ENCODE measurements around the gene SSR2.

Gene SSR2

GRCh38 chr1:156025876-156026275, 5.1 kb upstream of the SSR2 start:
- Mint-ChIP-seq H3K4me3 (no peak overlapping the region), H3K4me1 (peaks cover 5% of the 10 kb centered on the region), H3K27me3 (no peaks in the 10 kb centered on the region), H3K36me3 (ENCODE audit: insufficient read depth) (no peaks in the 10 kb centered on the region), H3K9me3 (no peaks in the 10 kb centered on the region), H3K27ac (ENCODE audit: low read depth) (no peak overlapping the region)
- DNase-seq (ENCODE audit: low spot score in 2 of 2) (no peak), ATAC-seq (replicated peaks; ENCODE audit: extremely low read depth, poor library complexity, severe bottlenecking) (peak; percentile 36)

GRCh38 chr1:156024801-156025200, 4.0 kb upstream of the SSR2 start:
- no peaks in the 10 kb centered on the region for H3K27me3 Mint-ChIP-seq
- peaks cover 5% of the 10 kb centered on the region for H3K36me3 Mint-ChIP-seq (ENCODE audit: insufficient read depth)
- no peak overlapping the region for H3K4me3 Mint-ChIP-seq
- H3K9me3 Mint-ChIP-seq: no peaks in the 10 kb centered on the region
- DNase-seq (ENCODE audit: low spot score in 2 of 2) (no peak), ATAC-seq (replicated peaks; ENCODE audit: extremely low read depth, poor library complexity, severe bottlenecking) (no peak)
- H3K4me1 Mint-ChIP-seq: peaks cover 11% of the 10 kb centered on the region
- no peak overlapping the region for H3K27ac Mint-ChIP-seq (ENCODE audit: low read depth)

GRCh38 chr1:156021954-156022353, 1.2 kb upstream of the SSR2 start:
- H3K36me3 Mint-ChIP-seq (ENCODE audit: insufficient read depth): peaks cover 28% of the 10 kb centered on the region
- ATAC-seq (replicated peaks; ENCODE audit: extremely low read depth, poor library complexity, severe bottlenecking) (no peak), DNase-seq (ENCODE audit: low spot score in 2 of 2) (no peak)
- H3K27ac Mint-ChIP-seq (ENCODE audit: low read depth): no peak overlapping the region
- no peaks in the 10 kb centered on the region for H3K9me3 Mint-ChIP-seq
- peak overlapping the region; percentile 94 for H3K4me3 Mint-ChIP-seq
- no peaks in the 10 kb centered on the region for H3K27me3 Mint-ChIP-seq
- H3K4me1 Mint-ChIP-seq: peaks cover 27% of the 10 kb centered on the region

- DNase-seq (ENCODE audit: low spot score in 2 of 2): no peak
- no peaks in the 10 kb centered on the region for H3K27me3 Mint-ChIP-seq
- H3K27ac Mint-ChIP-seq (ENCODE audit: low read depth): peak overlapping the region; percentile 90
These were observed 310 bp upstream of the SSR2 start for GRCh38 chr1:156021093-156021428.

GRCh38 chr1:156019946-156020292, 832 bp downstream of the SSR2 start:
- Mint-ChIP-seq H3K4me1 (peaks cover 27% of the 10 kb centered on the region), H3K4me3 (peak overlapping the region; percentile 94), H3K36me3 (ENCODE audit: insufficient read depth) (peaks cover 40% of the 10 kb centered on the region), H3K27me3 (no peaks in the 10 kb centered on the region), H3K27ac (ENCODE audit: low read depth) (peak overlapping the region; percentile 90), H3K9me3 (no peaks in the 10 kb centered on the region)
- DNase-seq (ENCODE audit: low spot score in 2 of 2): no peak
- ATAC-seq (replicated peaks; ENCODE audit: extremely low read depth, poor library complexity, severe bottlenecking): no peak

More at GRCh38 chr1:156021093-156021428, 310 bp upstream of the SSR2 start:
- Mint-ChIP-seq H3K4me1 (peaks cover 32% of the 10 kb centered on the region), H3K4me3 (peak overlapping the region; percentile 94), H3K36me3 (ENCODE audit: insufficient read depth) (peaks cover 35% of the 10 kb centered on the region), H3K9me3 (no peaks in the 10 kb centered on the region)
- ATAC-seq (replicated peaks; ENCODE audit: extremely low read depth, poor library complexity, severe bottlenecking): no peak

- ATAC-seq (replicated peaks; ENCODE audit: extremely low read depth, poor library complexity, severe bottlenecking): no peak
- Mint-ChIP-seq H3K36me3 (ENCODE audit: insufficient read depth) (peaks cover 62% of the 10 kb centered on the region), H3K4me3 (no peak overlapping the region), H3K27me3 (no peaks in the 10 kb centered on the region), H3K9me3 (no peaks in the 10 kb centered on the region), H3K4me1 (peaks cover 28% of the 10 kb centered on the region), H3K27ac (ENCODE audit: low read depth) (peak overlapping the region; percentile 30)
- DNase-seq (ENCODE audit: low spot score in 2 of 2): no peak
These were observed 5.9 kb downstream of the SSR2 start for GRCh38 chr1:156014829-156015228.

- Mint-ChIP-seq H3K36me3 (ENCODE audit: insufficient read depth) (peaks cover 59% of the 10 kb centered on the region), H3K4me1 (peaks cover 18% of the 10 kb centered on the region), H3K4me3 (no peak overlapping the region), H3K27me3 (no peaks in the 10 kb centered on the region), H3K27ac (ENCODE audit: low read depth) (no peak overlapping the region), H3K9me3 (no peaks in the 10 kb centered on the region)
- no peak for ATAC-seq (replicated peaks; ENCODE audit: extremely low read depth, poor library complexity, severe bottlenecking)
- DNase-seq (ENCODE audit: low spot score in 2 of 2): no peak
These were observed 8.5 kb downstream of the SSR2 start for GRCh38 chr1:156012051-156012817.

GRCh38 chr1:156009404-156009803, 11.3 kb downstream of the SSR2 start:
- no peaks in the 10 kb centered on the region for H3K27me3 Mint-ChIP-seq
- ATAC-seq (replicated peaks; ENCODE audit: extremely low read depth, poor library complexity, severe bottlenecking) (no peak), DNase-seq (ENCODE audit: low spot score in 2 of 2) (no peak)
- H3K4me1 Mint-ChIP-seq: peaks cover 30% of the 10 kb centered on the region
- no peak overlapping the region for H3K4me3 Mint-ChIP-seq
- H3K9me3 Mint-ChIP-seq: no peaks in the 10 kb centered on the region
- H3K36me3 Mint-ChIP-seq (ENCODE audit: insufficient read depth): peaks cover 55% of the 10 kb centered on the region
- H3K27ac Mint-ChIP-seq (ENCODE audit: low read depth): no peak overlapping the region

- Mint-ChIP-seq H3K36me3 (ENCODE audit: insufficient read depth) (peaks cover 44% of the 10 kb centered on the region), H3K4me3 (no peak overlapping the region)
These were observed 13.9 kb downstream of the SSR2 start for GRCh38 chr1:156006666-156007376.

GRCh38 chr1:156004843-156005584, 15.7 kb downstream of the SSR2 start:
- no peaks in the 10 kb centered on the region for H3K9me3 Mint-ChIP-seq
- H3K27me3 Mint-ChIP-seq: no peaks in the 10 kb centered on the region
- H3K27ac Mint-ChIP-seq (ENCODE audit: low read depth): peak overlapping the region; percentile 38
- H3K4me1 Mint-ChIP-seq: peaks cover 33% of the 10 kb centered on the region
- peak overlapping the region; percentile 46 for H3K4me3 Mint-ChIP-seq
- ATAC-seq (replicated peaks; ENCODE audit: extremely low read depth, poor library complexity, severe bottlenecking) (peak; percentile 91), DNase-seq (ENCODE audit: low spot score in 2 of 2) (peak in 1 of 2 donors; percentile 26)
- H3K36me3 Mint-ChIP-seq (ENCODE audit: insufficient read depth): peaks cover 30% of the 10 kb centered on the region

More at GRCh38 chr1:156006666-156007376, 13.9 kb downstream of the SSR2 start:
- DNase-seq (ENCODE audit: low spot score in 2 of 2) (no peak), ATAC-seq (replicated peaks; ENCODE audit: extremely low read depth, poor library complexity, severe bottlenecking) (no peak)
- H3K9me3 Mint-ChIP-seq: no peaks in the 10 kb centered on the region
- no peak overlapping the region for H3K27ac Mint-ChIP-seq (ENCODE audit: low read depth)
- H3K27me3 Mint-ChIP-seq: no peaks in the 10 kb centered on the region
- H3K4me1 Mint-ChIP-seq: peaks cover 33% of the 10 kb centered on the region

- Mint-ChIP-seq H3K4me3 (no peak overlapping the region), H3K36me3 (ENCODE audit: insufficient read depth) (peaks cover 20% of the 10 kb centered on the region), H3K4me1 (peaks cover 33% of the 10 kb centered on the region), H3K9me3 (no peaks in the 10 kb centered on the region), H3K27me3 (no peaks in the 10 kb centered on the region), H3K27ac (ENCODE audit: low read depth) (no peak overlapping the region)
- ATAC-seq (replicated peaks; ENCODE audit: extremely low read depth, poor library complexity, severe bottlenecking): no peak
- no peak for DNase-seq (ENCODE audit: low spot score in 2 of 2)
These were observed 16.9 kb downstream of the SSR2 start for GRCh38 chr1:156003923-156004188.

GRCh38 chr1:156002188-156002911, 18.4 kb downstream of the SSR2 start:
- H3K9me3 Mint-ChIP-seq: no peaks in the 10 kb centered on the region
- no peak overlapping the region for H3K4me3 Mint-ChIP-seq
- H3K36me3 Mint-ChIP-seq (ENCODE audit: insufficient read depth): peaks cover 9% of the 10 kb centered on the region
- DNase-seq (ENCODE audit: low spot score in 2 of 2): no peak
- ATAC-seq (replicated peaks; ENCODE audit: extremely low read depth, poor library complexity, severe bottlenecking): no peak
- no peaks in the 10 kb centered on the region for H3K27me3 Mint-ChIP-seq
- peaks cover 28% of the 10 kb centered on the region for H3K4me1 Mint-ChIP-seq
- H3K27ac Mint-ChIP-seq (ENCODE audit: low read depth): peak overlapping the region; percentile 65
